ENCODE measurements around the gene IGF1R.

IGF1R gene

GRCh38 chr15:98841419-98841970 is 193.2 kb downstream of the IGF1R start:
- peaks cover 3% of the 10 kb centered on the region for H3K9me3 Mint-ChIP-seq
- H3K27ac Mint-ChIP-seq = peak overlapping the region; percentile 30
- peaks cover 38% of the 10 kb centered on the region for H3K4me1 Mint-ChIP-seq (ENCODE audit: low read depth)
- H3K36me3 Mint-ChIP-seq (ENCODE audit: low read depth) = peaks cover 11% of the 10 kb centered on the region
- H3K27me3 Mint-ChIP-seq = no peaks in the 10 kb centered on the region
- H3K4me3 Mint-ChIP-seq = no peak overlapping the region
- DNase-seq = no peak

GRCh38 chr15:98842192-98842972 is 194.0 kb downstream of the IGF1R start:
- no peak overlapping the region for H3K27ac Mint-ChIP-seq
- H3K4me1 Mint-ChIP-seq (ENCODE audit: low read depth) = peaks cover 38% of the 10 kb centered on the region
- H3K36me3 Mint-ChIP-seq (ENCODE audit: low read depth) = peaks cover 11% of the 10 kb centered on the region

GRCh38 chr15:98842973-98843285 is 194.6 kb downstream of the IGF1R start:
- H3K4me1 Mint-ChIP-seq (ENCODE audit: low read depth) = peaks cover 38% of the 10 kb centered on the region
- peaks cover 6% of the 10 kb centered on the region for H3K36me3 Mint-ChIP-seq (ENCODE audit: low read depth)
- H3K27ac Mint-ChIP-seq = no peak overlapping the region
- no peak overlapping the region for H3K4me3 Mint-ChIP-seq
- DNase-seq = no peak
- H3K9me3 Mint-ChIP-seq = no peaks in the 10 kb centered on the region
- H3K27me3 Mint-ChIP-seq = no peaks in the 10 kb centered on the region

More at GRCh38 chr15:98842192-98842972, 194.0 kb downstream of the IGF1R start:
- H3K9me3 Mint-ChIP-seq = peaks cover 3% of the 10 kb centered on the region
- no peak overlapping the region for H3K4me3 Mint-ChIP-seq
- DNase-seq = no peak
- H3K27me3 Mint-ChIP-seq = no peaks in the 10 kb centered on the region

- H3K27ac Mint-ChIP-seq = no peak overlapping the region
- H3K4me1 Mint-ChIP-seq (ENCODE audit: low read depth) = peaks cover 36% of the 10 kb centered on the region
- H3K27me3 Mint-ChIP-seq = no peaks in the 10 kb centered on the region
- no peak for DNase-seq
- H3K4me3 Mint-ChIP-seq = no peak overlapping the region
- H3K9me3 Mint-ChIP-seq = no peaks in the 10 kb centered on the region
- peaks cover 2% of the 10 kb centered on the region for H3K36me3 Mint-ChIP-seq (ENCODE audit: low read depth)
Observed at GRCh38 chr15:98843844-98844243, 195.5 kb downstream of the IGF1R start.

- no peaks in the 10 kb centered on the region for H3K9me3 Mint-ChIP-seq
- no peaks in the 10 kb centered on the region for H3K27me3 Mint-ChIP-seq
- DNase-seq = no peak
- H3K4me1 Mint-ChIP-seq (ENCODE audit: low read depth) = peaks cover 36% of the 10 kb centered on the region
- H3K27ac Mint-ChIP-seq = no peak overlapping the region
- no peak overlapping the region for H3K4me3 Mint-ChIP-seq
- H3K36me3 Mint-ChIP-seq (ENCODE audit: low read depth) = peaks cover 2% of the 10 kb centered on the region
Observed at GRCh38 chr15:98844261-98844660, 195.9 kb downstream of the IGF1R start.

GRCh38 chr15:98845138-98845884 is 197.0 kb downstream of the IGF1R start:
- Mint-ChIP-seq H3K4me3 (no peak overlapping the region), H3K4me1 (ENCODE audit: low read depth) (peaks cover 45% of the 10 kb centered on the region), H3K27ac (no peak overlapping the region), H3K9me3 (no peaks in the 10 kb centered on the region), H3K36me3 (ENCODE audit: low read depth) (peaks cover 2% of the 10 kb centered on the region), H3K27me3 (no peaks in the 10 kb centered on the region)
- no peak for DNase-seq

DNA sequence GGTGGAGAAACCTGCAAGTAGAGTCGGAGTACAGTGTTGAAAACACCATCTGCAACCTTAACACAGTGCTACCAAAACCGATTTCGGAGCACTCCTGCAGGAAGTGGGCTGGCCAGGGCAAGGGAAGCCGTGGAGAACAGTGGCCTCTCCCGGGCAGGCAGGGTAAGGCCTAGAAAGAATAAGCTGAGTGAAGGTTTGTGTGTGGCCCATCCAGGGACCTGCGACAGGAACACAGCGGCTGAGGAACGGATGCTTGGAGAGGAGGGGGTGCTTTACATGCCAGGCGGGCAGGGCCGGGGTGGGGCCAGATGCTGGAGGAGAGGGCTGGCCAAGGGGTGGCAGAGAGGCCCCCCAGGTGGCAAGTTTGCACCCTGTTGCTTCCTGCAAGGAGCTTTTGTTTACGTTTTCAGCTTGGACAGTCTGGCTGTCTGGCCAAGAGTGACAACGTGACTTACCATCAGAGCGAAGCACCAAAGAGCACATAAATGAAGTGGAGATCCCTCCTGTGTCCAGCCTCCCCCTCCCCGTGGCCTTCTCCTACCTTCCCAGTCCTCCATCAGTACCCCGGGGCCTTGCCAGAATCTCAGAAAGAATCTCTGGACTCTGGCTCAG is 202.7 kb downstream of the IGF1R start:
- H3K9me3 Mint-ChIP-seq = no peaks in the 10 kb centered on the region
- peaks cover 53% of the 10 kb centered on the region for H3K4me1 Mint-ChIP-seq (ENCODE audit: low read depth)

DNA sequence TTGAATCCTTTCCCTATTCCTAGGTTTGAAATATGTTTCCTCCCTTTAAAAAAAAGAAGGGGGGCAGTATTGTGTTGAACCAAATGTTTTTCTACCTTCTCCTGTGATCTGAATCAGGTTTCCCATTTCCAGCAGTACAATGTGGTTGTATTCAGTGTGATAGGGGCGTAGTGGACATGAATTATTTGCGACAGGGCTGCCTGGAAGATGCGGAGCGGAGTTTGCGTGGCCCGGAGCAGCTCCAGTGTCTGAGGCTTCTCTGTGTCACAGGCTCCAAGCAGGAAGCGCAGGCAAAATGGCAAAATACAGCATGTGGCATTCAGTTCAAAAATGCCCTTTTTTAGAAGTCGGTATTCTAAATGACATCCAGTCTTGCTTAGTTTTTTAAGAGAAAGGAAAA is 204.8 kb downstream of the IGF1R start:
- H3K27ac Mint-ChIP-seq = peak overlapping the region; percentile 94
- H3K4me3 Mint-ChIP-seq = peak overlapping the region; percentile 86
- H3K27me3 Mint-ChIP-seq = no peaks in the 10 kb centered on the region
- H3K4me1 Mint-ChIP-seq (ENCODE audit: low read depth) = peaks cover 63% of the 10 kb centered on the region
- H3K36me3 Mint-ChIP-seq (ENCODE audit: low read depth) = peaks cover 6% of the 10 kb centered on the region
- DNase-seq = peak; percentile 78
- H3K9me3 Mint-ChIP-seq = no peaks in the 10 kb centered on the region

More for the DNA sequence above, 202.7 kb downstream of the IGF1R start:
- DNase-seq = peak; percentile 69
- H3K4me3 Mint-ChIP-seq = peak overlapping the region; percentile 86
- H3K36me3 Mint-ChIP-seq (ENCODE audit: low read depth) = peaks cover 6% of the 10 kb centered on the region
- H3K27me3 Mint-ChIP-seq = no peaks in the 10 kb centered on the region
- peak overlapping the region; percentile 94 for H3K27ac Mint-ChIP-seq

DNA sequence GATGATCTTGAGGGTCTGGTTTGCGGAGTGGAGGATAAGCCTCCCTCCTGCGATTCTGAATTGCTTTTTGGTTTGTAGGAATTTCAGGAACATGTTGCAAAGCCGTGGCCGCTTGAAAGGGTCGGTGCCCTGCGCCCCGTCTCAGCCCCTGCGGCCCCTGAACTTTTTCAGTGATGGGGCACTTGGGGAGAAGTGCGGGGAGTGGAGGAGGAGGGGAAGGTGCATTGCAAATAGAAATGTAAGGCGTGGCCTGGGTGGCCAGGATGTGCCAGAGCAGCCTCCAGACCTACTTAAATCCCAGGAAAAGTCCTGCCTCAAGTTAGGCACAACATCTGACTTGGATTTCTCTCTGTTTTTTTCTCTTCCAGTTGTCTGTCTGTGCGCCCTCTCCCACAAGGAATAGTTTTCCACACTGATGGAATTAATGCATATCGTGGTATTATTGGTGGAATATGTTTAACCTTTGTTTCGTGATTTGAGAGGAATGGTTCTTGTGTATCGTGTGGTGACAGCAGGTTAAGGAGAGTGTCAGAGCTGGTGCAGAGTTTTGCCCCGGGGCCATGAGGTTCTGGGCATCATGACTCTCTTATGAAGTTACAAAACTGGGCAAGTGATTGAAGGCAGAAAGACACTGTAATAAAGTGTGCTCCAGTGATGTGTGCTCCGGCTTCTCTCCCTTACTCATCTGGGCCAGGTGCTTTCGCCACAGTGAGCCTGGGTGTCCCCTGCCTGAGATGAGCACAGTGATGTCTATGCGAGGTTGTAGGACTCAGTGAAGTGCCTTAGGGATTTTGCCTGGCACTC is 205.5 kb downstream of the IGF1R start:
- Mint-ChIP-seq H3K27me3 (no peaks in the 10 kb centered on the region), H3K27ac (peak overlapping the region; percentile 94), H3K9me3 (no peaks in the 10 kb centered on the region), H3K4me3 (peak overlapping the region; percentile 86), H3K4me1 (ENCODE audit: low read depth) (peaks cover 69% of the 10 kb centered on the region), H3K36me3 (ENCODE audit: low read depth) (peaks cover 6% of the 10 kb centered on the region)
- no peak for DNase-seq

DNA sequence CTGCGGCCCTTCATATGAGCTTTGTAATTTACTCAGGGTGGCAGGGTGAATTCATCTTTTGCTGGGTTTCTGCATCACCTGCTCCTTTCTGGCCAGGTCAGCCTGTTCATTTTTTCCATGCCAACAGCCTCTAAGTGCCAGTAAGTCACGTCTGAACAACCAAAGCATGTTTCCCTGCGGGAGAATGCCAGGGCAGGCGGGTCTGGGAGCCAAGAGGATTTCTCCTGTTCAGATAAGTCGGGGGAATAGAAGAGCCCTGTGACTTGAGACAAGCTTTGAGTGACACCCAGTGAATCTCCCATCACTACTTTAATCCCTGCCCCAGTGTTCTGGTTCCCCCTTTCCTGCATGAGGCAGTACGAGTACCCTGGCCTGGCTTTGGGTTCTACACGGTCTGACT is 206.2 kb downstream of the IGF1R start:
- peak overlapping the region; percentile 75 for H3K27ac Mint-ChIP-seq
- peaks cover 74% of the 10 kb centered on the region for H3K4me1 Mint-ChIP-seq (ENCODE audit: low read depth)
- H3K36me3 Mint-ChIP-seq (ENCODE audit: low read depth) = peaks cover 6% of the 10 kb centered on the region
- DNase-seq = no peak
- H3K27me3 Mint-ChIP-seq = no peaks in the 10 kb centered on the region
- no peaks in the 10 kb centered on the region for H3K9me3 Mint-ChIP-seq
- H3K4me3 Mint-ChIP-seq = no peak overlapping the region

DNA sequence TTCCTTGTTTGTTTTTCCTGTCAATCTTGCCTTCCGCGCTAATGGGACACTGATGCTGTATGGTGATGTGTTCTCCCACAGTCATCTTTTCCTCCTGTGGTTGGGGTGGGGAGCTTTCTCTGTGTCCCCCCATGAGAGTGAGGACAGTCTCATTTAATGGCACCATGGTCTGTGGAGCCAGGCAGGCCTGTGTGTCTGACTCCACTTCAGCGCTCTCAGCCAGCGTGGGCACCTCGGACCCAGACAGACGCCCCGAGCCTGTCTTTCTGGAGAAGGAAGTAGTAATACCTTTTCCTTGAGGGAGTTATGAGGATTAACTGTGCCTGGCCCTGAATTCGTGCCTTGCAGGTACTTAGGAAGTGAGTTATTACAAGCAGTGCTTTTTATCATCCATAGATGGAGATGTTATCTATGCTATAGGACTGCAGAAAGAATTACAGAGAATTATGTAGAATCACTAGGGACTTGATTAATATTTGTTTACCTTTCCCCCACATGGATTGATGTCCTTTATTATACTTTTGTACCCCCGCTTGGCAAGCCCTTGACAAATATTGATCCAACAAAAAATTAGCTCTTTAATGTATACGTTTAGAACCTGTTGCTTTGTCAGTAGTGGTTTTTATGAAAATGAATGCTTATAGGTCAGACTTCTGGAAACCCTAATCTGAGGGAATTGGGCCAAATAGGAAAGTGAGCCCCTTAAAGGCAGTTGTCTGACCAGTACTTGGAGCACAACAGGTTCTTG is 206.9 kb downstream of the IGF1R start:
- no peaks in the 10 kb centered on the region for H3K27me3 Mint-ChIP-seq
- H3K36me3 Mint-ChIP-seq (ENCODE audit: low read depth) = peaks cover 6% of the 10 kb centered on the region
- H3K4me3 Mint-ChIP-seq = no peak overlapping the region
- no peak for DNase-seq
- H3K9me3 Mint-ChIP-seq = no peaks in the 10 kb centered on the region
- H3K27ac Mint-ChIP-seq = peak overlapping the region; percentile 75
- peaks cover 73% of the 10 kb centered on the region for H3K4me1 Mint-ChIP-seq (ENCODE audit: low read depth)

DNA sequence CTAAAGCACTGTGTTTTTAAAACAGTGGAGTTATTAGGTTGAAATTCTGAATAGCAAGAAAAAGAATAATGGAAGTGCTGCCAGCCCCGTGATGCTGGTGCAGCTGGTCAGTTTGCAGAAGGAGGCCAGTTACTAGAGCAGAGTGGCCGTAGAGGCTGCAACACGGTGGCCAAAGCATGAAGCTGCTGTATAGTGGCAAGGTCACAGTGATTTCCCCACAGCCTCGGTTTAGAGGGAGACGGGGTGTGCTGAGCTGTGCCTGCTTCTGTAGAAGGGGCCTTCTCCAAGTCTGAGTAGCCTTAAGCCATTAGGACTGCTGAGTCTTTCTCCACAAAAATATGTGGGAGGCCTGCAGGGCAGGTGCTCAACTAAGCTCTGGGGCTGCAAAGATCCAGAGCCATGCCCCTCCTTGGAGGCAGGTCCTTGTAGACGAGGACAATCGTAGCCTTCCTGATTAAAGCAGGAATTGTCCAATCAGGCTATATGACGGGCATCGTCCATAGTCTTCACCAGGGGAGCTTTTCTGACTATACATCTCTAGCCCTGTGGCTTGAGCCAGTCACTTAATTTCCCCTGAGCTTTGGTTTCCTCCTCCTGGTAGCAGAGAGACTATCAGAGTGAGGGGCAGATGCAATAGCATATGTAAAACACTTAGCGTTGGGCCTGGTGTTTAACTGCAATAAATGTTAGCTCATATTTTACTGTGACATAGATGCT is 207.6 kb downstream of the IGF1R start:
- Mint-ChIP-seq H3K27me3 (no peaks in the 10 kb centered on the region), H3K4me1 (ENCODE audit: low read depth) (peaks cover 73% of the 10 kb centered on the region), H3K27ac (no peak overlapping the region), H3K9me3 (no peaks in the 10 kb centered on the region), H3K4me3 (no peak overlapping the region), H3K36me3 (ENCODE audit: low read depth) (peaks cover 6% of the 10 kb centered on the region)
- DNase-seq = no peak

- Mint-ChIP-seq H3K36me3 (ENCODE audit: low read depth) (peaks cover 6% of the 10 kb centered on the region), H3K4me1 (ENCODE audit: low read depth) (peaks cover 73% of the 10 kb centered on the region), H3K27ac (peak overlapping the region; percentile 18), H3K4me3 (no peak overlapping the region), H3K27me3 (no peaks in the 10 kb centered on the region), H3K9me3 (no peaks in the 10 kb centered on the region)
- no peak for DNase-seq
Observed at GRCh38 chr15:98856532-98856907, 208.2 kb downstream of the IGF1R start.

Measured in activated T-cell treated with anti-CD3 and anti-CD28 coated beads, Interleukin-2, amount 50 U/mL, for 24 hours (primary cell).